Measurements from ENCODE around the gene HTR1D.

Gene HTR1D

GRCh38 chr1:23166854-23167253, 50.4 kb downstream of the HTR1D start:
- Histone ChIP-seq H3K9ac (ENCODE audit: low read depth, low read length) (peak overlapping the region; percentile 91; the same call in 1 of the 2 replicates), H3K4me1 (ENCODE audit: insufficient read depth, low read length) (peaks cover 7% of the 10 kb centered on the region; the same call in 1 of the 2 replicates), H3K9me3 (ENCODE audit: insufficient read depth, low read depth, low read length) (no peaks in the 10 kb centered on the region), H3K27me3 (ENCODE audit: insufficient read depth, low read length) (no peaks in the 10 kb centered on the region), H3K4me3 (ENCODE audit: low read length) (peak overlapping the region; percentile 93), H3K36me3 (ENCODE audit: insufficient read depth, low read depth, low read length) (no peaks in the 10 kb centered on the region), H3K27ac (ENCODE audit: low read length) (no peak overlapping the region)

GRCh38 chr1:23163395-23163794, 53.9 kb downstream of the HTR1D start:
- no peaks in the 10 kb centered on the region for H3K27me3 ChIP-seq (ENCODE audit: insufficient read depth, low read length)
- no peak overlapping the region for H3K9ac ChIP-seq (ENCODE audit: low read depth, low read length)
- H3K9me3 ChIP-seq (ENCODE audit: insufficient read depth, low read depth, low read length), result no peaks in the 10 kb centered on the region
- H3K27ac ChIP-seq (ENCODE audit: low read length), result no peak overlapping the region
- H3K36me3 ChIP-seq (ENCODE audit: insufficient read depth, low read depth, low read length), result no peaks in the 10 kb centered on the region
- peaks cover 18% of the 10 kb centered on the region for H3K4me1 ChIP-seq (ENCODE audit: insufficient read depth, low read length)
- no peak overlapping the region for H3K4me3 ChIP-seq (ENCODE audit: low read length)

- Histone ChIP-seq H3K27me3 (ENCODE audit: insufficient read depth, low read length) (no peaks in the 10 kb centered on the region), H3K4me1 (ENCODE audit: insufficient read depth, low read length) (peaks cover 14% of the 10 kb centered on the region), H3K36me3 (ENCODE audit: insufficient read depth, low read depth, low read length) (no peaks in the 10 kb centered on the region), H3K27ac (ENCODE audit: low read length) (no peak overlapping the region), H3K4me3 (ENCODE audit: low read length) (no peak overlapping the region), H3K9ac (ENCODE audit: low read depth, low read length) (no peak overlapping the region), H3K9me3 (ENCODE audit: insufficient read depth, low read depth, low read length) (no peaks in the 10 kb centered on the region)
Observed at GRCh38 chr1:23159963-23160877, 57.1 kb downstream of the HTR1D start.

GRCh38 chr1:23156940-23157339, 60.4 kb downstream of the HTR1D start:
- H3K9me3 ChIP-seq (ENCODE audit: insufficient read depth, low read depth, low read length), result no peaks in the 10 kb centered on the region
- no peaks in the 10 kb centered on the region for H3K27me3 ChIP-seq (ENCODE audit: insufficient read depth, low read length)
- no peak overlapping the region for H3K9ac ChIP-seq (ENCODE audit: low read depth, low read length)
- H3K36me3 ChIP-seq (ENCODE audit: insufficient read depth, low read depth, low read length), result no peaks in the 10 kb centered on the region
- H3K27ac ChIP-seq (ENCODE audit: low read length), result no peak overlapping the region
- peaks cover 11% of the 10 kb centered on the region for H3K4me1 ChIP-seq (ENCODE audit: insufficient read depth, low read length)
- no peak overlapping the region for H3K4me3 ChIP-seq (ENCODE audit: low read length)

GRCh38 chr1:23152966-23153684, 64.2 kb downstream of the HTR1D start:
- no peak overlapping the region for H3K27ac ChIP-seq (ENCODE audit: low read length)
- H3K36me3 ChIP-seq (ENCODE audit: insufficient read depth, low read depth, low read length), result no peaks in the 10 kb centered on the region
- no peaks in the 10 kb centered on the region for H3K27me3 ChIP-seq (ENCODE audit: insufficient read depth, low read length)
- no peaks in the 10 kb centered on the region for H3K4me1 ChIP-seq (ENCODE audit: insufficient read depth, low read length)
- H3K9ac ChIP-seq (ENCODE audit: low read depth, low read length), result no peak overlapping the region
- H3K4me3 ChIP-seq (ENCODE audit: low read length), result no peak overlapping the region
- no peaks in the 10 kb centered on the region for H3K9me3 ChIP-seq (ENCODE audit: insufficient read depth, low read depth, low read length)

- peaks cover 4% of the 10 kb centered on the region; the same call in 1 of the 2 replicates for H3K36me3 ChIP-seq (ENCODE audit: insufficient read depth, low read depth, low read length)
- H3K4me1 ChIP-seq (ENCODE audit: insufficient read depth, low read length), result no peaks in the 10 kb centered on the region
- H3K9ac ChIP-seq (ENCODE audit: low read depth, low read length), result no peak overlapping the region
- H3K9me3 ChIP-seq (ENCODE audit: insufficient read depth, low read depth, low read length), result no peaks in the 10 kb centered on the region
- H3K4me3 ChIP-seq (ENCODE audit: low read length), result no peak overlapping the region
- no peaks in the 10 kb centered on the region for H3K27me3 ChIP-seq (ENCODE audit: insufficient read depth, low read length)
- no peak overlapping the region for H3K27ac ChIP-seq (ENCODE audit: low read length)
Observed at GRCh38 chr1:23150742-23151141, 66.6 kb downstream of the HTR1D start.

GRCh38 chr1:23150125-23150524, 67.2 kb downstream of the HTR1D start:
- H3K9me3 ChIP-seq (ENCODE audit: insufficient read depth, low read depth, low read length), result no peaks in the 10 kb centered on the region
- H3K36me3 ChIP-seq (ENCODE audit: insufficient read depth, low read depth, low read length), result peaks cover 4% of the 10 kb centered on the region; the same call in 1 of the 2 replicates
- no peak overlapping the region for H3K4me3 ChIP-seq (ENCODE audit: low read length)
- H3K27ac ChIP-seq (ENCODE audit: low read length), result no peak overlapping the region
- no peaks in the 10 kb centered on the region for H3K27me3 ChIP-seq (ENCODE audit: insufficient read depth, low read length)
- no peak overlapping the region for H3K9ac ChIP-seq (ENCODE audit: low read depth, low read length)
- H3K4me1 ChIP-seq (ENCODE audit: insufficient read depth, low read length), result no peaks in the 10 kb centered on the region

- no peak overlapping the region for H3K27ac ChIP-seq (ENCODE audit: low read length)
Observed at GRCh38 chr1:23149114-23149513, 68.2 kb downstream of the HTR1D start.

GRCh38 chr1:23148084-23148483, 69.2 kb downstream of the HTR1D start:
- H3K9me3 ChIP-seq (ENCODE audit: insufficient read depth, low read depth, low read length), result no peaks in the 10 kb centered on the region
- H3K27ac ChIP-seq (ENCODE audit: low read length), result no peak overlapping the region
- H3K4me3 ChIP-seq (ENCODE audit: low read length), result no peak overlapping the region
- H3K4me1 ChIP-seq (ENCODE audit: insufficient read depth, low read length), result no peaks in the 10 kb centered on the region
- H3K9ac ChIP-seq (ENCODE audit: low read depth, low read length), result no peak overlapping the region
- H3K27me3 ChIP-seq (ENCODE audit: insufficient read depth, low read length), result no peaks in the 10 kb centered on the region
- H3K36me3 ChIP-seq (ENCODE audit: insufficient read depth, low read depth, low read length), result peaks cover 4% of the 10 kb centered on the region; the same call in 1 of the 2 replicates

More at GRCh38 chr1:23149114-23149513, 68.2 kb downstream of the HTR1D start:
- H3K4me3 ChIP-seq (ENCODE audit: low read length), result no peak overlapping the region
- H3K4me1 ChIP-seq (ENCODE audit: insufficient read depth, low read length), result no peaks in the 10 kb centered on the region
- no peaks in the 10 kb centered on the region for H3K9me3 ChIP-seq (ENCODE audit: insufficient read depth, low read depth, low read length)
- peaks cover 4% of the 10 kb centered on the region; the same call in 1 of the 2 replicates for H3K36me3 ChIP-seq (ENCODE audit: insufficient read depth, low read depth, low read length)
- no peaks in the 10 kb centered on the region for H3K27me3 ChIP-seq (ENCODE audit: insufficient read depth, low read length)
- no peak overlapping the region for H3K9ac ChIP-seq (ENCODE audit: low read depth, low read length)

Data from iPS-20b (cell line).